ENCODE data around the gene LCK.
A peak's percentile ranks its signal among the peaks of the same experiment; 100 is the strongest.
"Not testable (repeated sequence)": the region's sequence is repeated elsewhere in the genome, so short reads cannot be mapped to it uniquely, and the experiment has no call there.

The LCK gene

GRCh38 chr1:32240140-32240951 lies 10.7 kb upstream of the LCK start:
- peak; percentile 48 for DNase-seq

- DNase-seq, result peak; percentile 52
These were observed 9.9 kb upstream of the LCK start for GRCh38 chr1:32241001-32241763.

- peak; percentile 40 for DNase-seq
These were observed 8.7 kb upstream of the LCK start for GRCh38 chr1:32242341-32242851.

GRCh38 chr1:32246888-32247273 lies 4.2 kb upstream of the LCK start, which contains the start of gene FAM167B:
TSS of gene FAM167B (plus strand) at chr1:32247222. CDS start at chr1:32247422, 200 bp downstream.
- peak; percentile 67 for DNase-seq

GRCh38 chr1:32247452-32247851 lies 3.6 kb upstream of the LCK start:
- DNase-seq, result no peak

- DNase-seq, result peak; percentile 59
These were observed 2.8 kb upstream of the LCK start for GRCh38 chr1:32247983-32248889.

- DNase-seq, result no peak
These were observed 1.1 kb upstream of the LCK start for GRCh38 chr1:32249831-32250525.

- DNase-seq, result no peak
These were observed 4.3 kb downstream of the LCK start for GRCh38 chr1:32255072-32256071.

GRCh38 chr1:32256473-32257226 lies 5.6 kb downstream of the LCK start:
- DNase-seq, result no peak

GRCh38 chr1:32257227-32257508 lies 6.1 kb downstream of the LCK start:
- no peak for DNase-seq

GRCh38 chr1:32263236-32263593 lies 12.2 kb downstream of the LCK start:
- DNase-seq, result not testable (repeated sequence)

- DNase-seq, result no peak
These were observed 12.7 kb downstream of the LCK start for GRCh38 chr1:32263744-32264143.

- DNase-seq, result no peak
These were observed 14.8 kb downstream of the LCK start for GRCh38 chr1:32265846-32266245.

- peak; percentile 81 for DNase-seq
These were observed 16.0 kb downstream of the LCK start for GRCh38 chr1:32266921-32267591.

GRCh38 chr1:32269744-32270143 lies 18.7 kb downstream of the LCK start:
- DNase-seq, result no peak

- DNase-seq, result no peak
These were observed 21.7 kb downstream of the LCK start for GRCh38 chr1:32272557-32273390.

GRCh38 chr1:32273391-32274208 lies 22.5 kb downstream of the LCK start:
- DNase-seq, result no peak

Measured in HCEC 1CT (cell line).